ENCODE measurements around the gene DYNC1I1. TPM values are rescaled to one million over a fixed set of nuclear protein-coding genes. Genes with fewer than 3 reads are reported as not detected.

DYNC1I1 gene
- total RNA-seq, 6 donors from 2014 or later = 0.46 to 3.1 (median 1.7) TPM; not detected in 1

DNA sequence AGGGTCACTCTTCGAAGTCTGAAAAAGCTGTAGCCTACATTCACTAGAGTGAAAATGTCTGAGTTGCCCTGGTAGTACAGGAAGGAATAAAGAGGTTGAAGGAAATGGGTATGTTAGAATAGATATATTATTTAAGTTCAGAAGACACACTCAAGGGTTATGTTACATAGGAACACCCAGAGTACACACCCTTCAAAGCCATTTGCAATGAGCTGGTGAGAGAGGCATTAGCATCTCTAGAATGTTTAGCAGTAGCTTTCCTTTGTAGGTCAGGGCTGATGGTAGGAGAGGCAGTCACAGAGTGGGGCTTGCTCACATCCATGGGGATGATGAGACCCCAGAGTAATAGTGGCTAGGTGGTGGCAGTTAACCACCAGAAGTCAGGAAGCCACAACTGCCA lies 328.4 kb downstream of the DYNC1I1 start:
- 56 to 74% methylated on average over 1 of the region's 1 CpG for WGBS, 2 donors
- ATAC-seq (ENCODE audit: low FRiP score in 2 of 2) (no peak), DNase-seq (no peak)
- no peaks in the 10 kb centered on the region for H3K27me3 ChIP-seq
- H3K9me3 ChIP-seq = peaks cover 0 to 4% (median 0%) of the 10 kb centered on the region in 4 donors
- H3K27ac ChIP-seq = no peak overlapping the region
- no peaks in the 10 kb centered on the region for H3K4me1 ChIP-seq
- H3K36me3 ChIP-seq = no peaks in the 10 kb centered on the region
- H3K4me3 ChIP-seq = no peak overlapping the region
- TF ChIP-seq EP300 (IDR thresholded peaks at IDR 0.05) (no peak), POLR2A (IDR thresholded peaks at IDR 0.05) (no peak), POLR2AphosphoS5 (IDR thresholded peaks at IDR 0.05) (no peak), CTCF (IDR thresholded peaks at IDR 0.05) (no peak)

GRCh38 chr7:96102096-96102811 lies 329.9 kb downstream of the DYNC1I1 start:
- peaks cover 0 to 4% (median 0%) of the 10 kb centered on the region in 4 donors for H3K9me3 ChIP-seq
- no peak overlapping the region for H3K27ac ChIP-seq
- ATAC-seq (ENCODE audit: low FRiP score in 2 of 2) (no peak), DNase-seq (no peak)
- H3K4me3 ChIP-seq = no peak overlapping the region
- H3K27me3 ChIP-seq = no peaks in the 10 kb centered on the region
- H3K4me1 ChIP-seq = no peaks in the 10 kb centered on the region
- H3K36me3 ChIP-seq = no peaks in the 10 kb centered on the region
- no peak for TF ChIP-seq POLR2A (IDR thresholded peaks at IDR 0.05)
- no peak for TF ChIP-seq POLR2AphosphoS5 (IDR thresholded peaks at IDR 0.05)

DNA sequence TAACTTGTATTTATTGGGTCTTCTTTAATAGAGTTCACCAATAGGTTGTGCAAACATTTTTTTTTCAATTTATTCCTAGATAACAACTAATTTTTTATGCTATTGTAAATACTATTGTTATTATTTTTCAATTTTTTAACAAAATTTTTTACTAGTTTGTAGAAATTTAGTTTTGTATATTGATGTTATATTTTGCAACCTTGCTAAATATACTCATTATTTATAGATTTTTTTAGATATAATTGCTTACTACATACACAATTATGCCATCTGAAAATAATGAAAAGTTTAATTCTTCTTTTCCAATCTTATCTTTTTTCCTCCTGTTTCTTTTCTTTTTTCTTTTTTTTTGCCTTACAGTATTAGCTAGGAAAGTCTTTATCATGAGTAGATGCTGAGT lies 332.6 kb downstream of the DYNC1I1 start:
- Histone ChIP-seq H3K4me3 (no peak overlapping the region), H3K27me3 (no peaks in the 10 kb centered on the region), H3K36me3 (no peaks in the 10 kb centered on the region), H3K9me3 (peaks cover 0 to 1% (median 0%) of the 10 kb centered on the region in 4 donors), H3K4me1 (no peaks in the 10 kb centered on the region), H3K27ac (no peak overlapping the region)
- ATAC-seq (ENCODE audit: low FRiP score in 2 of 2) = no peak
- DNase-seq = no peak
- TF ChIP-seq EP300 (IDR thresholded peaks at IDR 0.05) (no peak), CTCF (IDR thresholded peaks at IDR 0.05) (no peak), POLR2AphosphoS5 (IDR thresholded peaks at IDR 0.05) (no peak)

DNA sequence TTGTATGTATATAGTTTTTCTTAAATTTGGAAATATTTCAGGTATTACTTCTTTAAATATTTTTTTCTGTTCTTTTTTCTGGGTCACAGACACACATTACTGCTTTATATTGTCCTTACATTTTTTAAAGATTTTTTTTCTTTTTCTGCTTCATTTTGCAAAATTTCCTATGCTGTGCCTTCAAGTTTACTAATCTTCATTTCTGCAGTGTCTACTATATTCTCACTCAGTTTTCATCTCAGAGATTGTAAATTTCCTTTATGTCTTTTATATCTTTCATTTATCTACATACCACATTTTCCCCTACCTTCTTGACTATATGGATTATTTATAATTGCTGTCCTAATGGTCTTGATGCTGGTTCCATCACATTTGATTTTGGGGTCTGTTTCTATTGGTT lies 339.1 kb downstream of the DYNC1I1 start:
- DNase-seq = no peak

DNA sequence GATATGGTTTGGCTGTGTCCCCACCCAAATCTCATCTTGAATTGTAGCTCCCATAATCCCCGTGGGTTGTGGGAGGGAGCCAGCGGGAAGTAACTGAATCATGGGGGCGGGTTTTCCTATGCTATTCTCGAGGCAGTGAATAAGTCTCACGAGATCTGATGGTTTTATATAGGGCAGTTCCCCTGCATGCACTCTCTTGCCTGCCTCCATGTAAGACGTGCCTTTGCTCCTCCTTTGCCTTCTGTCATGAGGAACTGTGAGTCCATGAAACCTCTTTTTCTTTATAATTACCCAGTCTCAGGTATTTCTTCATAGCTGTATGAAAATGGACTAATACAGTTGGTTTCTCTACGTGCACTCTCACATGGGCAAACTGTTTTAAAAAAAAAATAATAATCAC lies 341.8 kb downstream of the DYNC1I1 start:
- Histone ChIP-seq H3K4me3 (no peak overlapping the region), H3K4me1 (no peaks in the 10 kb centered on the region), H3K27me3 (no peaks in the 10 kb centered on the region), H3K9me3 (no peaks in the 10 kb centered on the region), H3K36me3 (no peaks in the 10 kb centered on the region), H3K27ac (no peak overlapping the region)
- TF ChIP-seq EP300 (IDR thresholded peaks at IDR 0.05) (no peak), CTCF (IDR thresholded peaks at IDR 0.05) (no peak), POLR2A (IDR thresholded peaks at IDR 0.05) (no peak), POLR2AphosphoS5 (IDR thresholded peaks at IDR 0.05) (no peak)
- ATAC-seq (ENCODE audit: low FRiP score in 2 of 2) = no peak
- 90 to 92% methylated on average over 7 of the region's 7 CpGs for WGBS, 2 donors
- no peak for DNase-seq

More for the DNA sequence above, 339.1 kb downstream of the DYNC1I1 start:
- no peak for TF ChIP-seq EP300 (IDR thresholded peaks at IDR 0.05)
- no peak for TF ChIP-seq CTCF (IDR thresholded peaks at IDR 0.05)
- TF ChIP-seq POLR2A (IDR thresholded peaks at IDR 0.05) = no peak
- no peak for TF ChIP-seq POLR2AphosphoS5 (IDR thresholded peaks at IDR 0.05)
- Histone ChIP-seq H3K27ac (no peak overlapping the region), H3K27me3 (no peaks in the 10 kb centered on the region), H3K4me1 (no peaks in the 10 kb centered on the region), H3K4me3 (no peak overlapping the region), H3K36me3 (no peaks in the 10 kb centered on the region), H3K9me3 (no peaks in the 10 kb centered on the region)
- ATAC-seq (ENCODE audit: low FRiP score in 2 of 2) = no peak

Measured in upper lobe of left lung (tissue), 6 donors.